Measurements from ENCODE around the gene JARID2.

DNA sequence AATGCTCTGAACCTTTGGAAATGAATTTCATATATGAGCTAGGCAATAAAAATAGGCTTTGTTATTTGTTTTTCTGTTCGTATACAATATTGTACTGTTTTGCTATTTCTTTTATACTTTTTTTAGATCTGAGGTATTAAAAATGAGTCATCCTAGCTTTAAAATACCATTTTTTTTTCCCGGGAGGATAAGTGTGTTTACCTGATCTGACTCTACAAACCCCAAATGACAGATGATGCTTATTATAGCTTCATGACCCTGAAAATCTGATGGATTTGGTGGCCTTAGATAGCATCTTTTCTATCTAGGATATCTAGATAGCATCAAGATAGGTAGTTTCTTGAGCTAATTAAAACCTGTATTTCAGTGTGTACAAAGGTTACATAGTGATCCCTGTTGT, 210.6 kb downstream of the JARID2 start:
- TF ChIP-seq, protein P1, sequence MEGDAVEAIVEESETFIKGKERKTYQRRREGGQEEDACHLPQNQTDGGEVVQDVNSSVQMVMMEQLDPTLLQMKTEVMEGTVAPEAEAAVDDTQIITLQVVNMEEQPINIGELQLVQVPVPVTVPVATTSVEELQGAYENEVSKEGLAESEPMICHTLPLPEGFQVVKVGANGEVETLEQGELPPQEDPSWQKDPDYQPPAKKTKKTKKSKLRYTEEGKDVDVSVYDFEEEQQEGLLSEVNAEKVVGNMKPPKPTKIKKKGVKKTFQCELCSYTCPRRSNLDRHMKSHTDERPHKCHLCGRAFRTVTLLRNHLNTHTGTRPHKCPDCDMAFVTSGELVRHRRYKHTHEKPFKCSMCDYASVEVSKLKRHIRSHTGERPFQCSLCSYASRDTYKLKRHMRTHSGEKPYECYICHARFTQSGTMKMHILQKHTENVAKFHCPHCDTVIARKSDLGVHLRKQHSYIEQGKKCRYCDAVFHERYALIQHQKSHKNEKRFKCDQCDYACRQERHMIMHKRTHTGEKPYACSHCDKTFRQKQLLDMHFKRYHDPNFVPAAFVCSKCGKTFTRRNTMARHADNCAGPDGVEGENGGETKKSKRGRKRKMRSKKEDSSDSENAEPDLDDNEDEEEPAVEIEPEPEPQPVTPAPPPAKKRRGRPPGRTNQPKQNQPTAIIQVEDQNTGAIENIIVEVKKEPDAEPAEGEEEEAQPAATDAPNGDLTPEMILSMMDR (conservative IDR thresholded peaks at IDR 0.05 in 1 of 2, IDR thresholded peaks at IDR 0.05 in 1 of 2; ENCODE audit: extremely low read depth in 1 of 2, insufficient read depth in 1 of 2, low read depth in 1 of 2, low read length in 2 of 2) = no peak
- TF ChIP-seq EZH2 (IDR thresholded peaks at IDR 0.05; ENCODE audit: borderline replicate concordance, low read length) = no peak

All from mammary epithelial cell (primary cell).